Bronchial epithelial cell (primary cell): ENCODE measurements around the gene DCXR. TPM values are rescaled to one million over a fixed set of nuclear protein-coding genes. Genes with fewer than 3 reads are reported as not detected.

Source experiments
- DNase-seq: peaks from one replicate; pipeline ENCODE4 v3.0.0-alpha.2; 2010; ENCODE audit warnings: low read depth
- FAIRE-seq: peaks from 2 replicates; lab custom pipeline; 2011; peaks lifted over from hg19 to GRCh38; lab: Jason Lieb, UNC
- H3K27me3 ChIP-seq: 2 replicates; pipeline ENCODE4 v1.5.1; 2011; ENCODE audit warnings: low read length; ENCODE audit not compliant: control insufficient read depth, insufficient read depth
- H3K36me3 ChIP-seq: 2 replicates; pipeline ENCODE4 v1.5.1; 2011; ENCODE audit warnings: low read length; ENCODE audit not compliant: control insufficient read depth, insufficient read depth
- H3K4me3 ChIP-seq: 2 replicates; pipeline ENCODE4 v1.5.1; 2011; ENCODE audit warnings: mild to moderate bottlenecking, low read depth, low read length, control low read depth
- CTCF ChIP-seq: IDR thresholded peaks from 2 replicates; pipeline ENCODE4 v1.5.1; 2011; ENCODE audit warnings: mild to moderate bottlenecking, moderate library complexity, low read length, control low read depth, inconsistent platforms; ENCODE audit not compliant: insufficient read depth, severe bottlenecking
- total RNA-seq: library from RNA; depleted of rRNA; stranded (reverse); fragments of >200 nt; gene quantifications from 2 replicates; pipeline ENCODE4 v1.2.1, GENCODE V29; 2014

DCXR gene
- total RNA-seq, 1 donor from 2014 or later, result 87.9 TPM

- DNase-seq, result no peak
- no peak for FAIRE-seq
- peaks cover 4% of the 10 kb centered on the region for H3K36me3 ChIP-seq
Measured at GRCh38 chr17:81999976-82000802, 37.3 kb downstream of the DCXR start.

GRCh38 chr17:81999587-81999975 is 37.9 kb downstream of the DCXR start:
- no peak for DNase-seq
- no peak for TF ChIP-seq CTCF
- no peak for FAIRE-seq
- Histone ChIP-seq H3K27me3 (no peaks in the 10 kb centered on the region), H3K4me3 (no peak overlapping the region), H3K36me3 (peaks cover 4% of the 10 kb centered on the region)

More at GRCh38 chr17:81999976-82000802, 37.3 kb downstream of the DCXR start:
- no peak for TF ChIP-seq CTCF
- no peak overlapping the region for H3K4me3 ChIP-seq
- no peaks in the 10 kb centered on the region for H3K27me3 ChIP-seq

GRCh38 chr17:81998691-81999438 is 38.6 kb downstream of the DCXR start:
- FAIRE-seq (no peak), DNase-seq (no peak)
- H3K36me3 ChIP-seq, result peaks cover 6% of the 10 kb centered on the region
- H3K27me3 ChIP-seq, result no peaks in the 10 kb centered on the region
- no peak for TF ChIP-seq CTCF
- H3K4me3 ChIP-seq, result no peak overlapping the region

- DNase-seq, result no peak
- Histone ChIP-seq H3K4me3 (no peak overlapping the region), H3K27me3 (no peaks in the 10 kb centered on the region), H3K36me3 (peaks cover 8% of the 10 kb centered on the region)
- no peak for FAIRE-seq
- TF ChIP-seq CTCF, result no peak
Measured at GRCh38 chr17:81998212-81998611, 39.3 kb downstream of the DCXR start.

GRCh38 chr17:81996757-81997441 is 40.6 kb downstream of the DCXR start:
- Histone ChIP-seq H3K4me3 (no peak overlapping the region), H3K36me3 (peaks cover 8% of the 10 kb centered on the region), H3K27me3 (no peaks in the 10 kb centered on the region)
- FAIRE-seq, result no peak
- DNase-seq, result no peak
- TF ChIP-seq CTCF, result no peak
